Measurements from ENCODE around the gene SPDYE11.
"Not testable (repeated sequence)": the region's sequence is repeated elsewhere in the genome, so short reads cannot be mapped to it uniquely, and the experiment has no call there.

- TF ChIP-seq GABPA, POLR2AphosphoS5 (IDR thresholded peaks at IDR 0.05; ENCODE audit: low read depth): not testable (repeated sequence)
- TF ChIP-seq, protein P1, sequence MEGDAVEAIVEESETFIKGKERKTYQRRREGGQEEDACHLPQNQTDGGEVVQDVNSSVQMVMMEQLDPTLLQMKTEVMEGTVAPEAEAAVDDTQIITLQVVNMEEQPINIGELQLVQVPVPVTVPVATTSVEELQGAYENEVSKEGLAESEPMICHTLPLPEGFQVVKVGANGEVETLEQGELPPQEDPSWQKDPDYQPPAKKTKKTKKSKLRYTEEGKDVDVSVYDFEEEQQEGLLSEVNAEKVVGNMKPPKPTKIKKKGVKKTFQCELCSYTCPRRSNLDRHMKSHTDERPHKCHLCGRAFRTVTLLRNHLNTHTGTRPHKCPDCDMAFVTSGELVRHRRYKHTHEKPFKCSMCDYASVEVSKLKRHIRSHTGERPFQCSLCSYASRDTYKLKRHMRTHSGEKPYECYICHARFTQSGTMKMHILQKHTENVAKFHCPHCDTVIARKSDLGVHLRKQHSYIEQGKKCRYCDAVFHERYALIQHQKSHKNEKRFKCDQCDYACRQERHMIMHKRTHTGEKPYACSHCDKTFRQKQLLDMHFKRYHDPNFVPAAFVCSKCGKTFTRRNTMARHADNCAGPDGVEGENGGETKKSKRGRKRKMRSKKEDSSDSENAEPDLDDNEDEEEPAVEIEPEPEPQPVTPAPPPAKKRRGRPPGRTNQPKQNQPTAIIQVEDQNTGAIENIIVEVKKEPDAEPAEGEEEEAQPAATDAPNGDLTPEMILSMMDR (IDR thresholded peaks at IDR 0.05; ENCODE audit: insufficient read depth, low read length) = not testable (repeated sequence)
Observed at GRCh38 chr7:73005356-73005692, 52.4 kb downstream of the SPDYE11 start.

Measured in HL-60 (cell line).